ENCODE data around the gene SOCS6. TPM values are rescaled to one million over a fixed set of nuclear protein-coding genes. Genes with fewer than 3 reads are reported as not detected.

Gene SOCS6
- total RNA-seq, 4 donors from 2014 or later = 11.5 to 47.8 (median 46.1) TPM

- in situ Hi-C loops (cut with MboI; ENCODE audit: low pct_ligation_motif_present in 1 of 4, low pct_unique_long_range_greater_than_20kb in 1 of 4, low sequenced_read_pairs in 3 of 4) = loop anchor here in 1 of 4 donors (25.0 kb wide), 1 partner anchor 123 kb away; the partner anchor contains the start of gene RTTN
- no peaks in the 10 kb centered on the region for H3K9me3 ChIP-seq
- no peak overlapping the region for H3K27ac ChIP-seq
- H3K27me3 ChIP-seq = no peaks in the 10 kb centered on the region
- no peak overlapping the region for H3K4me3 ChIP-seq
- WGBS, 2 donors (ENCODE audit: low coverage in 1 of 2) = 69 to 82% methylated on average over 5 of the region's 5 CpGs
- TF ChIP-seq CTCF (IDR thresholded peaks at IDR 0.05) (no peak), EP300 (IDR thresholded peaks at IDR 0.05; ENCODE audit: low read depth) (no peak), POLR2AphosphoS5 (IDR thresholded peaks at IDR 0.05) (no peak), POLR2A (IDR thresholded peaks at IDR 0.05) (no peak)
- intact Hi-C loops (cut with DNase I; ENCODE audit: low total_unique reads) = no loop called here
- peaks cover 0 to 11% (median 2%) of the 10 kb centered on the region in 4 donors for H3K4me1 ChIP-seq
- H3K36me3 ChIP-seq = no peaks in the 10 kb centered on the region
- no peak for DNase-seq
Measured at GRCh38 chr18:70334728-70335329, 46.0 kb downstream of the SOCS6 start.

- in situ Hi-C loops (cut with MboI; ENCODE audit: low pct_ligation_motif_present in 1 of 4, low pct_unique_long_range_greater_than_20kb in 1 of 4, low sequenced_read_pairs in 3 of 4) = loop anchor here in 1 of 4 donors (25.0 kb wide), 1 partner anchor 124 kb away; the partner anchor contains the start of gene RTTN
- DNase-seq = no peak
- H3K27ac ChIP-seq = peak overlapping the region in 1 of 4 donors; percentile 35
- H3K27me3 ChIP-seq = no peaks in the 10 kb centered on the region
- TF ChIP-seq CTCF (IDR thresholded peaks at IDR 0.05) (no peak), POLR2AphosphoS5 (IDR thresholded peaks at IDR 0.05) (no peak), EP300 (IDR thresholded peaks at IDR 0.05; ENCODE audit: low read depth) (no peak), POLR2A (IDR thresholded peaks at IDR 0.05) (no peak)
- WGBS, 2 donors (ENCODE audit: low coverage in 1 of 2) = 75 to 83% methylated on average over 4 to 5 of the region's 5 CpGs
- intact Hi-C loops (cut with DNase I; ENCODE audit: low total_unique reads) = no loop called here
- no peaks in the 10 kb centered on the region for H3K36me3 ChIP-seq
- H3K4me3 ChIP-seq = no peak overlapping the region
- H3K9me3 ChIP-seq = no peaks in the 10 kb centered on the region
- H3K4me1 ChIP-seq = peaks cover 0 to 11% (median 2%) of the 10 kb centered on the region in 4 donors
Measured at GRCh38 chr18:70335892-70336726, 47.3 kb downstream of the SOCS6 start.

- Histone ChIP-seq H3K27me3 (no peaks in the 10 kb centered on the region), H3K9me3 (no peaks in the 10 kb centered on the region), H3K4me3 (no peak overlapping the region), H3K4me1 (peaks cover 0 to 11% (median 2%) of the 10 kb centered on the region in 4 donors), H3K36me3 (no peaks in the 10 kb centered on the region), H3K27ac (peak overlapping the region in 3 of 4 donors; percentile 26 to 35 (median 27))
- TF ChIP-seq POLR2AphosphoS5 (IDR thresholded peaks at IDR 0.05) = peak in 2 of 3 donors; percentile 24 to 49
- TF ChIP-seq POLR2A (IDR thresholded peaks at IDR 0.05) = no peak
- 62 to 76% methylated on average over 3 to 4 of the region's 4 CpGs for WGBS, 2 donors (ENCODE audit: low coverage in 1 of 2)
- intact Hi-C loops (cut with DNase I; ENCODE audit: low total_unique reads) = no loop called here
- DNase-seq = peak; percentile 32
- in situ Hi-C loops (cut with MboI; ENCODE audit: low pct_ligation_motif_present in 1 of 4, low pct_unique_long_range_greater_than_20kb in 1 of 4, low sequenced_read_pairs in 3 of 4) = loop anchor here in 1 of 4 donors (25.0 kb wide), 1 partner anchor 125 kb away; the partner anchor contains the start of gene RTTN
Measured at GRCh38 chr18:70337139-70337972, 48.5 kb downstream of the SOCS6 start.

- Histone ChIP-seq H3K9me3 (no peaks in the 10 kb centered on the region), H3K27me3 (no peaks in the 10 kb centered on the region), H3K36me3 (no peaks in the 10 kb centered on the region), H3K27ac (no peak overlapping the region), H3K4me1 (peaks cover 0 to 11% (median 2%) of the 10 kb centered on the region in 4 donors), H3K4me3 (no peak overlapping the region)
- TF ChIP-seq CTCF (IDR thresholded peaks at IDR 0.05) (no peak), POLR2A (IDR thresholded peaks at IDR 0.05) (no peak), POLR2AphosphoS5 (IDR thresholded peaks at IDR 0.05) (no peak), EP300 (IDR thresholded peaks at IDR 0.05; ENCODE audit: low read depth) (no peak)
- intact Hi-C loops (cut with DNase I; ENCODE audit: low total_unique reads) (no loop called here), in situ Hi-C loops (cut with MboI; ENCODE audit: low pct_ligation_motif_present in 1 of 4, low pct_unique_long_range_greater_than_20kb in 1 of 4, low sequenced_read_pairs in 3 of 4) (loop anchor here in 1 of 4 donors (25.0 kb wide), 1 partner anchor 127 kb away; the partner anchor contains the start of gene RTTN)
- no peak for DNase-seq
Measured at GRCh38 chr18:70338890-70339289, 50.0 kb downstream of the SOCS6 start.

All from transverse colon (tissue), 4 donors.